GM18508 (cell line): Measurements from ENCODE around the gene TOM1L1.

Experiments used
- ATAC-seq: cut with Tn5 transposase; IDR thresholded peaks from one replicate; pipeline ENCODE4 v1.9.1; 2021; ENCODE audit warnings: moderate number of reproducible peaks; ENCODE audit not compliant: insufficient read depth, unreplicated experiment

Gene TOM1L1

GRCh38 chr17:54891176-54891821, 9.4 kb upstream of the TOM1L1 start:
- ATAC-seq: no peak

GRCh38 chr17:54892360-54892759, 8.3 kb upstream of the TOM1L1 start:
- no peak for ATAC-seq

- no peak for ATAC-seq
Observed at GRCh38 chr17:54898576-54898975, 2.1 kb upstream of the TOM1L1 start.

- no peak for ATAC-seq
Observed at GRCh38 chr17:54899201-54899600, 1.5 kb upstream of the TOM1L1 start.

- peak; percentile 1 for ATAC-seq
Observed at GRCh38 chr17:54899721-54900456, 763 bp upstream of the TOM1L1 start.

GRCh38 chr17:54901230-54901822, 674 bp downstream of the TOM1L1 start:
- no peak for ATAC-seq

- no peak for ATAC-seq
Observed at GRCh38 chr17:54902017-54902416, 1.4 kb downstream of the TOM1L1 start.

- ATAC-seq: no peak
Observed at GRCh38 chr17:54902611-54903010, 2.0 kb downstream of the TOM1L1 start.

- peak; percentile 54 for ATAC-seq
Observed at GRCh38 chr17:54903375-54903774, 2.7 kb downstream of the TOM1L1 start.

- ATAC-seq: no peak
Observed at GRCh38 chr17:54906683-54907082, 6.0 kb downstream of the TOM1L1 start.

GRCh38 chr17:54907376-54907775, 6.7 kb downstream of the TOM1L1 start:
- ATAC-seq: no peak

- ATAC-seq: no peak
Observed at GRCh38 chr17:54909766-54910165, 9.1 kb downstream of the TOM1L1 start.

- no peak for ATAC-seq
Observed at GRCh38 chr17:54916721-54917120, 16.1 kb downstream of the TOM1L1 start.

GRCh38 chr17:54919425-54919824, 18.8 kb downstream of the TOM1L1 start:
- no peak for ATAC-seq

- ATAC-seq: no peak
Observed at GRCh38 chr17:54920819-54921218, 20.2 kb downstream of the TOM1L1 start.

GRCh38 chr17:54924405-54924804, 23.8 kb downstream of the TOM1L1 start:
- ATAC-seq: no peak

GRCh38 chr17:54927525-54927924, 26.9 kb downstream of the TOM1L1 start:
- ATAC-seq: no peak

GRCh38 chr17:54932711-54933110, 32.1 kb downstream of the TOM1L1 start:
- ATAC-seq: no peak

GRCh38 chr17:54933921-54934320, 33.3 kb downstream of the TOM1L1 start:
- no peak for ATAC-seq

- ATAC-seq: no peak
Observed at GRCh38 chr17:54935471-54935870, 34.8 kb downstream of the TOM1L1 start.

GRCh38 chr17:54937018-54937417, 36.4 kb downstream of the TOM1L1 start:
- no peak for ATAC-seq

GRCh38 chr17:54937426-54937825, 36.8 kb downstream of the TOM1L1 start:
- ATAC-seq: no peak
